Stomach (tissue), 4 donors: Measurements from ENCODE around the gene KRTAP5-3.

Source experiments
- CTCF ChIP-seq, 7 experiments: fragments of 450-650 bp in 4 of 7; fragments of 200-600 bp in 3 of 7; sonication (generic) in 3 of 7; IDR thresholded peaks; one replicate each; pipeline ENCODE4 v1.5.1; 2016 to 2019; ENCODE audit warnings: antibody characterized with exemption in 7 of 7, control low read depth in 2 of 7, mild to moderate bottlenecking in 1 of 7
- EP300 ChIP-seq: sonication (generic); formaldehyde crosslinking; IDR thresholded peaks from one replicate; pipeline ENCODE4 v1.6.1; 2017; ENCODE audit warnings: antibody characterized with exemption
- POLR2AphosphoS5 ChIP-seq, 3 donors: sonication (generic); formaldehyde crosslinking; IDR thresholded peaks; one replicate each; pipeline ENCODE4 v1.6.1; 2016; ENCODE audit warnings: antibody characterized with exemption in 3 of 3

GRCh38 chr11:1573077-1573902 is 35.0 kb downstream of the KRTAP5-3 start:
- TF ChIP-seq CTCF (IDR thresholded peaks at IDR 0.05) (no peak), POLR2AphosphoS5 (IDR thresholded peaks at IDR 0.05) (peak in 1 of 3 donors; percentile 13), EP300 (no peak)
